Bronchial epithelial cell (primary cell): Measurements from ENCODE around the gene ALX1. TPM values are rescaled to one million over a fixed set of nuclear protein-coding genes. Genes with fewer than 3 reads are reported as not detected.

Source experiments
- DNase-seq: peaks from one replicate; pipeline ENCODE4 v3.0.0-alpha.2; 2010; ENCODE audit warnings: low read depth
- FAIRE-seq: peaks from 2 replicates; lab custom pipeline; 2011; peaks lifted over from hg19 to GRCh38; lab: Jason Lieb, UNC
- H3K27me3 ChIP-seq: 2 replicates; pipeline ENCODE4 v1.5.1; 2011; ENCODE audit warnings: low read length; ENCODE audit not compliant: control insufficient read depth, insufficient read depth
- H3K36me3 ChIP-seq: 2 replicates; pipeline ENCODE4 v1.5.1; 2011; ENCODE audit warnings: low read length; ENCODE audit not compliant: control insufficient read depth, insufficient read depth
- H3K4me3 ChIP-seq: 2 replicates; pipeline ENCODE4 v1.5.1; 2011; ENCODE audit warnings: mild to moderate bottlenecking, low read depth, low read length, control low read depth
- total RNA-seq: library from RNA; depleted of rRNA; stranded (reverse); fragments of >200 nt; gene quantifications from 2 replicates; pipeline ENCODE4 v1.2.1, GENCODE V29; 2014
- TF ChIP-seq, protein P1 (sequence below): IDR thresholded peaks from 2 replicates; pipeline ENCODE4 v1.5.1; 2011; ENCODE audit warnings: mild to moderate bottlenecking, moderate library complexity, low read length, control low read depth, inconsistent platforms; ENCODE audit not compliant: insufficient read depth, severe bottlenecking

The ALX1 gene
- total RNA-seq, 1 donor from 2014 or later: 0.26 TPM

DNA sequence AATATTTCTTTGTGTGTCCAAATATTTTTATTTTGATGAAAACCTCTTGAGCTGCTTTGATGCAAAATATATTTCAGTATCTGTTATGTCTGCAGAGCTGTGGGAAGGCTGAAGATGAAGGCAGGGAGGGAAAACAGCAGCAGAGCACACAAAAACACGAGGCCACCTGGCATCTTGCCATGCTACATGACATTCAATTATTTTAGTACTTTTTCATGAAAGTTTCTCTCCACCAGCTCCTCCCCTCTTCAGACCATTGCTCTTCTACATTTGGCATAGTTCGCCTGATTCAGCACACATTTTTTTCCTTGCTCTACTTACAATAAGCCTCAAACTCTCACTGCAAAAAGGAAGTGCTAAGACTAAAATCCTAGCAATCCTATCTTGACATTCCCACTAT, 4.6 kb upstream of the ALX1 start:
- no peaks in the 10 kb centered on the region for H3K36me3 ChIP-seq
- H3K4me3 ChIP-seq: no peak overlapping the region
- H3K27me3 ChIP-seq: peaks cover 36% of the 10 kb centered on the region
- no peak for FAIRE-seq
- DNase-seq: no peak
- TF ChIP-seq, protein P1, sequence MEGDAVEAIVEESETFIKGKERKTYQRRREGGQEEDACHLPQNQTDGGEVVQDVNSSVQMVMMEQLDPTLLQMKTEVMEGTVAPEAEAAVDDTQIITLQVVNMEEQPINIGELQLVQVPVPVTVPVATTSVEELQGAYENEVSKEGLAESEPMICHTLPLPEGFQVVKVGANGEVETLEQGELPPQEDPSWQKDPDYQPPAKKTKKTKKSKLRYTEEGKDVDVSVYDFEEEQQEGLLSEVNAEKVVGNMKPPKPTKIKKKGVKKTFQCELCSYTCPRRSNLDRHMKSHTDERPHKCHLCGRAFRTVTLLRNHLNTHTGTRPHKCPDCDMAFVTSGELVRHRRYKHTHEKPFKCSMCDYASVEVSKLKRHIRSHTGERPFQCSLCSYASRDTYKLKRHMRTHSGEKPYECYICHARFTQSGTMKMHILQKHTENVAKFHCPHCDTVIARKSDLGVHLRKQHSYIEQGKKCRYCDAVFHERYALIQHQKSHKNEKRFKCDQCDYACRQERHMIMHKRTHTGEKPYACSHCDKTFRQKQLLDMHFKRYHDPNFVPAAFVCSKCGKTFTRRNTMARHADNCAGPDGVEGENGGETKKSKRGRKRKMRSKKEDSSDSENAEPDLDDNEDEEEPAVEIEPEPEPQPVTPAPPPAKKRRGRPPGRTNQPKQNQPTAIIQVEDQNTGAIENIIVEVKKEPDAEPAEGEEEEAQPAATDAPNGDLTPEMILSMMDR: no peak

DNA sequence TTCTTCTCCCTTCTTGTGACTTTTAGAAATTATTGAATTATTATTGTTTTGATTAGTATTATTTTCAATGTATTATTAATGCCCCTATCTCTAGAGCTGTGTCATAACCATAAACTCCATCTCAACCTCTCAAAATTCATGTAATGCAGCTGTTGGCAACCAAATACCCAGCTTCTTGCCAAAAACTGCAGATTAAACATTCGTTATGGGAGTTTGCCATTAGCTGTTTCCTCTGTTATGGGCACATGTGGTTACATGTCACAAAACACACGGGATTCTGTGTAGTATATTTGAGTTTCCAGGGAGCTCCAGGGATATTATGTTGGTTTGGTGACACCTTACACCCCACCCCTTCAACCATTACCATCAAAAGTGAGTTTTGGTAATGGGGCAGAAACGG, 2.8 kb upstream of the ALX1 start:
- FAIRE-seq (no peak), DNase-seq (no peak)
- no peak overlapping the region for H3K4me3 ChIP-seq
- no peaks in the 10 kb centered on the region for H3K36me3 ChIP-seq
- TF ChIP-seq, protein P1: no peak
- H3K27me3 ChIP-seq: peaks cover 48% of the 10 kb centered on the region

DNA sequence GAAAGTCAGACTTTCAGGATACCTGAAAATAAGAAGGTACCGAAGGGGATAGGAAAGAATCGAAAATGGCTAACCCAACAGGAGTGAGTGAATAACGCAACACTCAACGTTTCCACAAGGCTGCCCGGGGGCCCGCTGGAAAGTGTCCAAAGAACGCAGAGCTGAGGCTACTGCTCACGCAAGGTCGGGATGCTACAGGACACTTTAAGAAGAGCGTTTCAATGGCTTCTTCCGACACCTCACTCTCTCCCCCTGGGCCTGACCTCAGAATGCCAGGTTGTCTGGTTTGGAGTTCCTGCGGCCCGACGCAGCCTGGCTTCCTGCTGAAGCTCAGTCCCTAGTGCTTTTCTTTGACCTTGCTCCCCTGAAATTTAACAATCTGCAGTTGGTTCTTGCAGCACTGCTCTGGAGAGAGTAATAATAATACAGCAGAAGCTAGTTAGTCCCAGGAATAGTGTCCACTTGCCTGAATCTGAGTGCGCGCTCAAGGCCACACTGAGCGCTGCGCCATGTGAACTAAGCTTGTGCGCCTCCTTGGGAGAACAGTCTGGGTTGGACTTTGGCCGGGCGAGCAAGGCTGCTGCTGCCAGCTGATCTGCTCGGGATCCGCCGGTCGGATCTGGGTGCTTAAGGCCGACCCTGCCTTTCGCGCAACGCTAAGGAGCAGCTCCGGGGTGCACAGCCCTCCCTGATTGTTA, 2.0 kb upstream of the ALX1 start:
- TF ChIP-seq, protein P1: no peak
- H3K4me3 ChIP-seq: no peak overlapping the region
- H3K36me3 ChIP-seq: no peaks in the 10 kb centered on the region
- no peak for DNase-seq
- peak; percentile 64 for FAIRE-seq
- peaks cover 45% of the 10 kb centered on the region for H3K27me3 ChIP-seq

DNA sequence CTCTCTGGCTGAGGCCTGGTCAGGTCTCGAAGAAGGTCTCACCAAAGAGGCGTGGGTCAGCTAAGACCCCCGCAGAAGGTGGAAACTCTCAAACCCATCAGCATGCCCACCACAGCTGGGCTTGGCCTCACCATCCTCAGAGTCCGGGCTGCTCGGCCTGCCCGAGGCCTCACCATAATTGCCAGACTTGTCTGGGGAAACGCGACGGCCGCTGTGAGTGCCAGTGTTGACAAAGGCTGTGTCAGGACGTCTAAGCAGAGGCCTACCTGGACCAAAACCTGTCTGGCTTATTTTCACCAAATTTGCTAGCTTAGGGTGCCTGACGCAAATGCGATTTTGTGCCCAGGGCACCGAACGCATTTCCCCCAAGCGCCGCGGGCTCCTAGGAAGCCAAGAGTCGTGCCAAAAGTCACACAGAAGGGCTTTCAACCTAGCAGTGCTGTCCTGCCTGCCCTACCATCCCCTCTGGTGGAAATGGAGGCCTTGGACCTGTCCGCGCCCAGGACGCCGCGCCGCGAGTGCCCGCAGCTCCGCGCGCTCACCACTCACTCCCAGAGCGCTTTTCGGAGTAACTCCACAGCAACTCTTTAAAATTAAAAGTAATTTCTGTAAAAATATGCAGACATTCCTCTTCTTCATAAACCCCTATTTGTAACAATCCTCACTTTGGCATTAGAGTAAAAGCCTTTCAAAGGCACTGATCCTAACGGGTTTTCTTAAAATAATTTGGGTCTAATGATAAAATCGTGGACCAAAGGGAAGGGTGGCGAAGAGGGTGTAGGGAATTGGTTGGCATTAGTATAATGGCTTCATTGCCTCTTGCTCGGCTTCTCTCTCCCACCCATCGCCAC, 1.2 kb upstream of the ALX1 start:
- Histone ChIP-seq H3K36me3 (no peaks in the 10 kb centered on the region), H3K27me3 (peaks cover 41% of the 10 kb centered on the region), H3K4me3 (no peak overlapping the region)
- DNase-seq (no peak), FAIRE-seq (no peak)
- TF ChIP-seq, protein P1: no peak

DNA sequence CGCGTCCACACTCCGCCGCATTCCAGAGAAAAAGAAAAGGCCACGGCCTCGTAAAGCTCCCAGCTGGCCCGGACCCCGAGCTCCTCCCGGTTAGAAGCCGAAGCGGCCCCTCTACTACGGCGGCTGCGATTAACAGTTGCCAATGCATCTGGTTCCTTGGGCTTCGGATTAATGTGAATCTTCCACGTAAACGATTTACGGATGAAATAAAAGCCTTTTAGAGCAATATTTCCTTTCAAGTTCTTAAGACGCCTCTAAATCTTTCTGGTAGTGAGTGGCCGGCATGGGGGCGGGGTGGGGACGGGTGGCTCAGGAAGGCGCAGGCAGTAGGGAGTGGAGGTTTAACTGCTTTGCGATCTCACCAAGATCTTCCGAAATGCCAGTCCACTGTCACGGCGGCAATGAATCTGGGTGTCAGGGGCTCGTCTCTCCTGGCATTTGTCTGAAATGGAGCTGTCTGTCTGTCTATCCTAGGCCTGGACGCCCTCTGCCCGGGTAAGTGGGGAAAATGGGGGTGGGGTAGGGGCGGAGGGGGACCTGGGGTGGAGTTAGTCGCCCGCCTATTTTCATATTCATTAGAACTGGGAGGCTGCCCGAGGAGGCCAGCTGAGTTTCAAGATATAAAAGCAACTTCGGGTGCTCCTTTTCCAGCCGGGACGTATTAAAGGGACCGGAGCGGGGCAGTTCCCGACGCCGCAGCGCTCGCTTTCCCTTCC, 413 bp upstream of the ALX1 start:
- DNase-seq: no peak
- Histone ChIP-seq H3K27me3 (peaks cover 37% of the 10 kb centered on the region), H3K4me3 (peak overlapping the region; percentile 12), H3K36me3 (no peaks in the 10 kb centered on the region)
- FAIRE-seq: no peak
- TF ChIP-seq, protein P1: no peak
